ENCODE data around the gene DPF1. TPM values are rescaled to one million over a fixed set of nuclear protein-coding genes. Genes with fewer than 3 reads are reported as not detected.

The DPF1 gene
- total RNA-seq, 4 donors from 2014 or later, result not detected

- TF ChIP-seq CTCF (IDR thresholded peaks at IDR 0.05; ENCODE audit: low read depth), result no peak
Observed at GRCh38 chr19:38253788-38254187, 29.8 kb upstream of the DPF1 start.

- no peak for TF ChIP-seq CTCF (IDR thresholded peaks at IDR 0.05; ENCODE audit: low read depth)
Observed at GRCh38 chr19:38252941-38253691, 29.1 kb upstream of the DPF1 start.

GRCh38 chr19:38252385-38252784 is 28.4 kb upstream of the DPF1 start:
- TF ChIP-seq CTCF (IDR thresholded peaks at IDR 0.05; ENCODE audit: low read depth), result no peak

GRCh38 chr19:38251564-38252051 is 27.6 kb upstream of the DPF1 start:
- TF ChIP-seq CTCF (IDR thresholded peaks at IDR 0.05; ENCODE audit: low read depth), result no peak

GRCh38 chr19:38250821-38251563 is 27.0 kb upstream of the DPF1 start:
- TF ChIP-seq CTCF (IDR thresholded peaks at IDR 0.05; ENCODE audit: low read depth), result no peak

- TF ChIP-seq CTCF (IDR thresholded peaks at IDR 0.05; ENCODE audit: low read depth), result no peak
Observed at GRCh38 chr19:38250428-38250820, 26.4 kb upstream of the DPF1 start.

- TF ChIP-seq CTCF (IDR thresholded peaks at IDR 0.05; ENCODE audit: low read depth), result no peak
Observed at GRCh38 chr19:38248421-38248820, 24.4 kb upstream of the DPF1 start.
